Cardiac septum (tissue), 1 donor: ENCODE measurements around the gene RPL18. TPM values are rescaled to one million over a fixed set of nuclear protein-coding genes. Genes with fewer than 3 reads are reported as not detected.

ENCODE experiments used
- DNase-seq: peaks from one replicate; pipeline ENCODE4 v3.0.0-alpha.2; 2020; ENCODE audit warnings: low spot score
- intact Hi-C: fragments of 100-400 bp; cut with DNase I; formaldehyde crosslinking; loops from one replicate; pipeline ENCODE4 v1.14.0; 2022
- total RNA-seq: library from RNA; stranded (reverse); fragmentation: NEBNext Ultra II Directional; extraction: Animal tissue kit (Norgen Biotek cat#: 25700); gene quantifications from one replicate; pipeline ENCODE4 v1.2.1, GENCODE V29; 2021
- donor health status: DM: no; HTN: no; CAD: no.

The RPL18 gene
- total RNA-seq, 1 donor from 2014 or later, result 437 TPM

DNA sequence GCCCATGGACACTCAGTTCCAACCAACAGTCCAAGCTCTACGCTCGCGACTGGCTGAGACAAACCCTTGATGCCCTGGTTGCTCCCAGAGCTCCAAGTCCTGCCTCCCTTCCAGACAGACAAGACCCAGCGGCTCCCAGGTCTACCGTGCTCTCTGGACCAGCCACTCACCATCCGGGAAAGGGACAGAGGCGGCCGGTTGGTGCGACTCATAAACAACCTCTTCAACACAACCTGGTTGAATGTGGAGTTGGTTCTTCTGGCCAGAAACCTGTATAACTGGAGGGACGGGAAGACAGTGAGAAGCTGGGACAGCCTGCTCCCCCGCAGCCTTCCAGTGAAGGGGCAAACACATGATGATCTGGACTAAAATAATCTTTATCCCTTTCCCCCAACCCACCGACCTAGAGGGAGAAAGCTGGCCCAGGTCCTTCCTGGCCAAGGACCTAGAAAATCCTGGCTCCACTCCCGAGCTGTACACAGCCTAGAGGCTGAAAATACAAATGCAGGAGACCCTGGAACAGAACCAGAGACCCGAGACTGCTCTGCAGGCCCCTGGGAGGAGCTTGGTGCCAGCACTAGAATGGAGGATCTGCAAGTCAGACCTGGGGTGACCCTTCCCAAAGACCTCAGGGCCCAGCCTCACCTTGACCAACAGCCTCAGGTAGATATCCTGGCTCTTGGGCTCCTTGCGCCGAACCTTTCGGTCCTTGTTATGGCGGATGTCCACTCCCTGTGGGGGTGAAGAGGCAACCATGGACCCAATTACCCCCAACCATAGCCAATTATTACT is 1.6 kb downstream of the RPL18 start:
- no peak for DNase-seq
- intact Hi-C loops, result no loop called here

DNA sequence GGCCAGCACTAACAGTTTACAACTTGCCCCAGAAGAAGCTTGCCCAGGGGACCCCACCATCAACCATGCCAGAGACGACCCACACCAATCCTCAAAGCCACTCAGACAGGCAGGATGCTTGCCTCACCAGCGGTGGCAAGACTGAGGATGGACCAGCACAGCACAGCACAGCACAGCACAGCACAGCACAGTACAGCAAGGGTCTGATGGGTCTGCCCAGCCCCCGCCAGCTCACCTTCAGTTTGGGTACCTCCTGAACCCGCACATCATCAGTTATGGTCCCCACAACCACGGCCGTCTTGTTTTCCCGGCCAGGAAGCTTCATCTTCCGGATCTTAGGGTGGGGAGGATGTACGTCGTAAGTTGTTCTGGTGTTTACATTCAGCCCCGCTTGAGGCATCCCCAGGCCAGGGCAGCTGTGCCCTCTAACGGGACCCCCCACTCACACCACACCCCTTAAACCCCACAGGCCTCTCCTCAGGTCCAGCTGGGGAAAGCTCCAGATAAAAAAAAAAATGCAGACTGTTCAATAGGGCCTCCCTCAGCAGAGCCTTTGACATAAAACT is 2.4 kb downstream of the RPL18 start:
- intact Hi-C loops, result no loop called here

DNA sequence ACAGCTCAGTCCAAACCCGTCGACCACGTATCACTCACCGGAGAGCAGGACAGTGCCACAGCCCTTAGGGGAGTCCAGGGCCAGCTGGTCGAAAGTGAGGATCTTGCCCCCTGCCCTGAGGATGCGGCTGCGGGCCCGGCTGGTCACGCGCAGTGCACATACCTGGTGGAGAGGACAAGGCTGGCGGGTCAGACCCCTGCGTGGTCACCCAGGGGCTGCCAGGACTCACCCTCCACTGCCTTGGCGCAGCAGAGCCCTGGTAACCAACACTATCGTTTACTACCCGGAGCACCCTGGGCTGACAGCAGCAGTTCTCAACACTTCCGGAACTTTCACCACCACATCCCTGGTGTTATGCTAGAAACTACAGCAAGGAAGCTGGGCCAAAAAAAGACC is 2.9 kb downstream of the RPL18 start:
- intact Hi-C loops, result no loop called here
- DNase-seq, result no peak

More for the DNA sequence above, 2.4 kb downstream of the RPL18 start:
- no peak for DNase-seq

DNA sequence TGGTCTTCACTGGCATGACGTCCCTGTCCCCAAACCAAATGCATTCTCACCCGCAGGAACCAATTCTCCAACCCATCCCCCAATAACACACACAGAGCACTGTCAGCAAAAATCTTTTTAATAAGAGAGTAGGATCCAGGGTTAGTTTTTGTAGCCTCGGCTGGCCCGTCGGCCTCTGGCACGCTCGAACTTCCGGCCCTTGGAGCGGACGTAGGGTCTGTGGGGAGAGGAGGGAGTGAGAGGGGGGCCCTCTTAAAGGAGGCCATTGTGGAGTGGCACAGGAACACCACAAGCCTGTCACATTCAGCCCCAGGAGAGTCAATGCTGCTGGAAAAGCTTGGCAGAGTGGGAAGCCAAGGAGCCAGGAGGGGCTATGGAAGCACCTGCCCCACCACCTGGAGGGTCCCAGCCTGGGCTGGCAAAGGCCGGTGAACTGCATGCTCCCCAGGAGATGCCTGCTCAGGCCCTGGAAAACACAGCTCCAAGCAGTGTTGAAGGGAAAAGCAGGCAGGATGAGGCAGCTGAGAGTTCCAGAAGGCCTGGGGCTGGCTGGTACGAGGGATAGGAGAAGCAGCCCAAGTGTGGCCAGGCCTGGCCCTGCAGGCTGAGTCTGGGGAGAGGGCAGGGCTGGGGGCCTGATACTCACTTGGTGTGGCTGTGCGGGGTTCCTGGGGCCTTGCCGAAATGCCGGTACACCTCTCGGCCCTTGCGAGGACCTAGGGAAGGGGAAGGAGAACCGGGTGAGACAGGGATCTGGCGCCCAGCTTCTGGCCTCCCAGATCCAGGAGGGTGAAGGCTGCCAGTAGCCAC is 3.5 kb downstream of the RPL18 start:
- intact Hi-C loops, result no loop called here

DNA sequence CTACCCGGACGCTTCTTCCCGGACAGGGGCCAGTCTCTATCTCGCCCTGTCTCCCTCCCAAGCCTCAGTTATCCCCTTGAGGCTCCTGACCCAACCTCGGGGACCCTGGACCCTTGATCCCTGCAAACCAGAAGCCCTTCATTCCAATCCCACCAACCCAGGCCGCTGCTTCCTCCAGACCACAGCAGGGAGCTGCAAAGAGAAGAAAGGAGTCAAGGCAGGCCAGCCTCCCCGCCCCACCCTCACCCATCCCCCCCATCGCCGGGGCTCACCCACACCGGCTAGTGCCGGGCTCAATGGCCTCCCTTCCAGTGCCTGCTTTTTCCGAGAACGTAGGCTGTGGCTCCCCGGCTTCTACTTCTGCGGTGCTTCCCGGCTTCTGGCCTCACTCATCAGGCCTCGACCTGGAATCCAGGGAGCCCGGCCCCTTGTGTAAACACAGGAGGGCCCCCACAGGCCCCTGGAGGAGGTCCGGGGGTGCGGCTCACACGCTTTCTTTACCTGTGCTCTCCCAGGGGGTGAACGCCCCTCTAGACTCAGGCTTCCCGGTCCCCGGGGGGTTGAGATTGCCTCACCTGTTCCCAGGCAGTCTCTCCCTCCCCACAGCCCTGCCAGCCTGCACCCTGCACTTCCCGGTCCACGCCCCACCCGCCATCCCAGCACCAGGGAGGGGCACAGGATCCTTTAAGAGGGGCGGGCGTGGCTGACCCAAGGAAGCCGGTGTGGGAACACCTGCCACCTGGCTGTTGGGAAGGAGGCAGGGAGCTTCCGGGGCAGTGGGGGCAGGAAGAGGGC is 4.3 kb downstream of the RPL18 start, which contains the start of gene FAM83E:
FAM83E (minus strand) TSS at position 641 of the 795 bp plus-strand sequence. CDS start 1,704 bp downstream, outside the sequence.
- intact Hi-C loops, result no loop called here
- DNase-seq, result no peak

More for the DNA sequence above, 3.5 kb downstream of the RPL18 start:
- no peak for DNase-seq

DNA sequence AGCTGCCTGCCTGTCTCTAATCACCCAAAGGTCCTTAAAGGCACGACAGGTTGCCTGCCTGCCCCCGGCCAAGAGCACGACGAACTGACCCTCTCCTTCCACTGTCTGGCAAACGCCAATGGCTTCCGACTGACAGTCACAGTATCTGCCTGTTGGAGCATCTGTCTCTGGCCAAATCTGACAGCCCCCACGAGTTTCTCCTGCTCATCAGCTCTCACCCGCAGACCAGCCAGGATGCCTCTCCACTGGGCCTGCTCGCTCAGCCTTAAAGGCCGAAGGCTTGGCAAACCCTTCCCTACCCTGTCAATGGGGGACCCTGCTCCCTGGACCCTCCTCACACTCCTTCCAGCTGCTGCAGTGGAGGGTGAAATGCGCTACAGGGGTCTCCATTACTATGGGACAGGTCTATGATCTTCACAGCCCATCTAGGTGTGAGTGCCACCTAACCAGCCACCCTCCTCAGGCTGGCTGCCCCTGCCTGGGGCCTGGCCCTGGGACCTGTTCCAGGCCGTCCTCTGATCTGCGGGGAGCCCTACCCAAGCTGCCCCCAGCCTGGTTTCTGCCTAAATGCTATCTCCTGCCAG is 5.0 kb downstream of the RPL18 start:
- DNase-seq, result no peak
- intact Hi-C loops, result no loop called here

DNA sequence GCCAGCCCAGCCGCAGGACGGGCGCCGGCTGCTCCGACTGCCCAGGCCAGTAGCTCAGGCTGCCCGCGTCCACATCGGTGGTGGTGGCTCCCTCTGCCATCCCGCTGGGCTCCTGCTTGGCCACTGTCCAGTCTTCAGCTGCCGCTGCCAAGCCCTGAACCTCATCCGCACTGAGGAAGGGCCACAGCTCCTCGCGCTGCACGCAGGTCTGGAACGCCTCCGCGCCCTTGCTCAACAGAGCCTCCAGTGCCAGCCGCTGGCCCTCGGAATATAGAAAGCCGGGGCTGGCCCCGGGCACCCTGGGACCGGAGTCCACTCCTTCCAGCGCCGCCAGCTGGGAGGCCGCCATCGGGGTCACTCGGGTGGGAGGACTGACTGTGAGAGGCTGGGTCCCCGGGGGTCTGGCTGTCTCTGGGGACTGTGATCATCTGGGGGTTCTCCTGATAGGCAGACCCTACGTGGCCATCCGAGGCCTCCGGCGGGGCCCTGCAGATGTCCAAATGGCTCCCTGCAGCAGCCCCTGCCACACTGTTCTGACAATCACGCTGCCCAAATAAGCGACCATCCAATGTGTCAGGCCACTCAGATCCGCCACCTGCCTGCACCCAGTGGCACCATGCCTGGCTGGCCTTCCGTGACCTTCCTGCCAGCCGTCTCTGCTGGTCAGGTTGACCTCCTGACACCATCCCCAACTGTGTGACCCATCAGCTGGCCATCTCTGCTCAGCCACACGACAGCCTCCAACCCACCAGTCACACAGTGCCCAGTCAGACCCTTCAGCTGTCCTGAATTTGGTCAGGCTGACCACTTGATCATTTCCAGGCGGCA is 5.7 kb downstream of the RPL18 start:
- intact Hi-C loops, result no loop called here
- no peak for DNase-seq

DNA sequence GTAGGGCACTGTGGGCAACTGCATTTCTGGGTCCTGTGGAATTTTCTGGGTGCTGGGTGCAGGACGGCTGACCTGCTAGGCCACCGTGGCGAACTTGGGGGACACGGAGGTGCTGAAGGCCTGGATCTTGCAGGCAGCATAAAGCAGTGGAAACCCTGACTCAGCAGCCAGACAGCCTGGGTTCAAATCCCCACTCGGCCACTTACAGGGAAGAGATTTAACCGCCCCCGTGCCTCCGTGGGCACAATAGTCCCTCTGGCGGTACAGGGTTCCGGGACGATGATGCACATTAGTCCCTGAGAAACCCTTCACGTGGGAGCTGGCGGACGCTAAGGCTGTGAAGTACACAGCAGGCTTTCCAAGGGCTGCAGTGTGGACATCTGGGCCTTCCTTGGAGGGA is 7.1 kb downstream of the RPL18 start:
- intact Hi-C loops, result no loop called here
- no peak for DNase-seq

DNA sequence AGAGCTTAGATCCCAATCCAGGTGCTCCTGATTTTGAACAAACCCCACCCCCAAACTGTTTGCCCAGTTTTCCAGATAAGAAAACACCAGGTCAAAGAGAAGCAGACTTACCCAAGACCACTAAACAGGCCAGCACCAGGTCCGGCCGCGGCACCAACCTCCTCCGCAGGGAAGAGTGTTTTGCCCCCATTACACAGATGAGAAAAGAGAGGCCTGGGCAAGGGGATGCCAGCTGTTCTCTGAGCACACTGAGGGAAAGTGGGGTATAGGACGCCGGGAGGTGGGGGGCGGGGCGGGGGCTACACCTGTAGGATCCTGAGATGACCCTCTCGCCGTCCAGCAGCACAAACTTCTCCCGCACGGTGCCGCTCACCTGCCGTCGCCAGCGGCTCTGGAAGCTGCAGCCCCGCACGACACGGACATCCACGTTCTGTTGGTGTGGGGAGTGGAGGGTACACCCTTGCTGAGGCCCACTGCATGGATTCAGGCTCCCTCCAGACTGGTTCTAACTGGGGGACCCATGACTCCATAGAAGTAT is 9.3 kb downstream of the RPL18 start:
- intact Hi-C loops, result no loop called here
- DNase-seq, result no peak

DNA sequence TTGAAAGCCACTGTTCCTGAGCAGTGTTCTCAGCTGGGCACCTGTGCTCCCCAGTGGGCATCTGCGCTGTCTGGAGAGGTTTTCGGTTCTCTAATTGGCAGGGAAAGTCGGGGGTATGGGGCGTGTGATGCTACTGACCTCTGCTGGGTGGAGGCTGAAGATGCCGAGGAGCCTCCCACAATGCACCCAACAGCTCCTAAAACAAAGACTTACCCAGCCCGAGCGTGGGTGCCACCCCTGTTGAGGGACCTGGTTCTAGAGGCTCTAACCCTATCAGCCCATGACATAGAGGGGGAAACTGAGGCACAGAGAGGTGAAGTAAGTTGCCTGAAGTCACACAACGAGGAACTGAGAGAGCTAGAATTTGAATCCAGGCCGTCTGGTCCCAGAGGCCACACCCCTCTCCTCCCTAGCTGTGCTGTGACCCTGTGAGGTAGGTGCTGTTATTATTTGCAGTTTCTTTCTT is 10.1 kb downstream of the RPL18 start:
- DNase-seq, result no peak
- intact Hi-C loops, result no loop called here

DNA sequence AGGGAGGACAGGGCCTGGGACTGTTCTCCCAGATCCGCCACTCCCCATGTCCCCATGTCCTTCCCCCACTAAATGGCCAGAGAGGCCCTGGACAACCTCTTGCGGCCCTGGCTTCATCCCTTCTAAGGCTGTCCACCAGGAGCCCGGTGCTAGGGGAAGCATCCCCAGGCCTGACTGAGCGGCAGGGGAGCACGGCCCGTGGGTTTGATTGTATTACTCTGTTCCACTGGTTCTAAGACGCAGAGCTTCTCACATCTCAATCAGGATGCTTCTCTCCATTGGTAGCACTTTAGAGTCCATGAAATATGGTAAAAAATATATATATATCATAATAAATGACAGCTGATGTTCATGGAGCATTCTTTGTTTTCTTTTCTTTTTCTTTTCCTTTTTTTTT is 11.6 kb downstream of the RPL18 start:
- intact Hi-C loops, result no loop called here
- DNase-seq, result no peak

DNA sequence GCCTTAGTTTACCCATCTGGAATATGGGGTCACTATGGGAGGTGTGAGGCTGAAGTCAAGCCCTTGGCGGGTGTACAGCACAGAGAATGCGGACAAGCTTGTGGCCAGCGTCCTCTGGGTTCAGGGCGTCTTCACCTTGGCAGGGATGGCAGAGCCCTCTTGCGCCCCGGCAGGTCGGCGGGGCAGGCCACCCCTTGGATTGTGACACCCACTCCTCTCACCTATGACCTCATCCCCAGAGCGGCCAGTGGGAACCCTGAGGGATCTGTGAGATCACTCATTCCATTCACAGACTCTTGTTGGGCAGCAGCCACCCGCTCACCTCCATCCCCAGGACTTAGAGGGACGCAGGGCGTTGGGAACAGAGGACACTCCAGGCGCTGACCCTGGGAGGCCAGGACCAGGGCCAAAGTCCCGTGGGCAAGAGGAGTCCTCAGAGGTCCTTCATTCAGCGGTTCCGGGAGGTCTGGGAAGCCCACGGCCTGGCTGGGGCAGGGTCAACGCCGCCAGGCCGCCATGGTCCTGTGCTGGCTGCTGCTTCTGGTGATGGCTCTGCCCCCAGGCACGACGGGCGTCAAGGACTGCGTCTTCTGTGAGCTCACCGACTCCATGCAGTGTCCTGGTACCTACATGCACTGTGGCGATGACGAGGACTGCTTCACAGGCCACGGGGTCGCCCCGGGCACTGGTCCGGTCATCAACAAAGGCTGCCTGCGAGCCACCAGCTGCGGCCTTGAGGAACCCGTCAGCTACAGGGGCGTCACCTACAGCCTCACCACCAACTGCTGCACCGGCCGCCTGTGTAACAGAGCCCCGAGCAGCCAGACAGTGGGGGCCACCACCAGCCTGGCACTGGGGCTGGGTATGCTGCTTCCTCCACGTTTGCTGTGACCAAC is 12.3 kb downstream of the RPL18 start, which contains the start of gene SPACA4:
SPACA4 (plus strand) TSS at position 280 of the 896 bp plus-strand sequence; CDS start at position 517, 237 bp downstream.
- DNase-seq, result no peak
- intact Hi-C loops, result no loop called here

DNA sequence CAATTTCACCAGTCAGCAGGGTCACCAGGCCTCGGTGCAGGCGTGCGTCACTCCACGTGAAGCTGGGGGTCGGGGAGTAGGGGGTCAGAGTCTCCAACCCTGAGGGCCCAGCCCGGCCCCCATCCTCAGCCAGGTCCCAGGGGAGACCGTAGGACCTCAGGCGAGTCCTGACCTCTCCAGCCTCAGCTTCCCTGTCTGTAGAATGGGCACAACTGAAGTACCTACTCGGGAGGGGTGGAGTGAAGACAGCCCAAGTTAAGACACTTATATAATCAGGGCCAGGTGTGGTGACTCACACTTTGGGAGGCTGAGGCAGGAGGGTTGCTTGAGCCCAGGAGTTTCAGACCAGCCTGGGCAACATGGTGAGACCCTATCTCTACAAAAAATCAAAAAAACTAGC is 15.1 kb downstream of the RPL18 start:
- DNase-seq, result no peak
- intact Hi-C loops, result no loop called here

DNA sequence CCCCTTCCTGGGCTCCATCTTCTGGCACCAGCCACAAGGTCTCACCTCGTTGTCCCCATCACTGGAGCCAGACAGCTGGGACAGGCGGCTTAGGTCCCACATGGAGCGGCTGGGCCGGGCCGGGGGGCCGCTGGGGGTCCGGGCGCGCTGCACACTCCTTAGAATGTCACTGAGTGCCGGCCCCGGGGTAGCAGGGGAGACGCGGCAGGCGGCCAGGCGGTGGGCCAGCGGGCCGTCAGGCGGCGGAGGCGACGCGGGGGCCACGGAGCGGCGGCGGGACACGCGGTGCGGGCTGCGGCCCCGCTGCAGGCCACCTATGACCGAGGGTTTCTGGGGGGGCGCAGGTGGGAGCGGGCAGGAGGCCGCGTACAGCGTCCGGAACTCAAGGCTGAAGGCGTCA is 15.5 kb downstream of the RPL18 start:
- DNase-seq, result no peak
- intact Hi-C loops, result no loop called here

DNA sequence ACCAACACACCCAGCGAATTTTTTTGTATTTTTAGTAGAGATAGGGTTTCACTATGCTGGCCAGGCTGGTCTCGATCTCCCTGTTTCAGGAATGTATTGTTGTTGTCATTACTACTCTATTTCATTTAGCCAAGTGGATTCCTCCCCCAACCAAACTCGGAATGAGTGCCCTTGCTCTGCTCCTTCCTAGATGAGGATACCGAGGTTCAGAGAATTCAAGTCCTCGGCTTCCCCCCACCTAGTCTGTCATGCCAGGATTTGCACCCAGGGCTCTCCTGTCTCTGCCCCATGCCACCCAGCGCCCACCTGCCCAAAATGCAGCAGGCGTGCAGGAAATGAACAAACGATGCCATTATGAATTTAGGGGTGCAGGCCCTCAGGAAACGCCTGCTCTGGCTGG is 16.0 kb downstream of the RPL18 start:
- DNase-seq, result no peak

DNA sequence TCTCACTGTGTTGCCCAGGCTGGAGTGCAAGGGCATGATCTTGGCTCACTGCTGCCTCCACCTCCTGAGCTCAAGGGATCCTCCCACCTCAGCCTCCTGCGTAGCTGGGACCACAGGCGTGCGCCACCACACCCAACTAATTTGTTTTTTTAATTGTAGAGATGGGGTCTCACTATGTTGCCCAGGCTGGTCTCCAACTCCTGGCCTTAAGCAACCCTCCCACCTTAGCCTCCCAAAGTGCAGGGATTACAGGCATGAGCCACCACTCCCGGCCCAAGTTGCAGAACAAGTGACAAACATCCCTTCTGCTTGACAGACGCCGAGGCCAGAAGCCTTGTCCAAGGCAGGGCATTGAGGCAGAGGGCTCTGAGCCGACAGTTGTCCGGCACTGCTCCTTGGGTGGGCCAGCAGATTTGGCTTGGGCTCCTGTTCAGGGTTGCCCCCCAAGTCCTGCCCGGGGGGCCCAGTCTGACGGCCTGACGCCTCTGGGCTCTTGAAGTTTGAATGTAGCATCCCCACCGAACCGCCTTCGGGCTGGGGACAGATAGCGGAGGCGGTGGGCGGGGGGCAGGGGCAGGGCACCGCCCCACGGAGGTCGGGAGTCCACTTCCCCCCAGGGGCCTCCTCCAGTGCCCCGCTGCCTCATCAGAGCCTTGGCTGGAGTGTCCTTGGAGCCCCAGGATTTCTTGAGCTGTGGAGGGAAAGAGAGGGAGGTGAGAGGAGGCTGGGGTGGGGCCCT is 18.1 kb downstream of the RPL18 start:
- DNase-seq, result no peak
- intact Hi-C loops, result no loop called here

More for the DNA sequence above, 16.0 kb downstream of the RPL18 start:
- intact Hi-C loops, result no loop called here
